Spleen (tissue), 7 donors: ENCODE measurements around the gene PRDX3.

Experiments
- POLR2AphosphoS5 ChIP-seq, 3 donors: sonication (generic); formaldehyde crosslinking; IDR thresholded peaks; one replicate each; pipeline ENCODE4 v1.5.1; 2017; ENCODE audit warnings: antibody characterized with exemption in 3 of 3
- TF ChIP-seq, protein P1 (sequence below), 11 experiments: fragments of 200-600 bp in 7 of 11; fragments of 450-650 bp in 4 of 11; sonication (generic) in 4 of 11; IDR thresholded peaks in 8 of 11; conservative IDR thresholded peaks in 3 of 11; 1 replicate in 7 of 11; 2 replicates in 4 of 11; pipeline versions ENCODE4 v1.4.0 to v1.8.0; 2016 to 2021; ENCODE audit warnings: antibody characterized with exemption in 11 of 11, inconsistent platforms in 4 of 11, mild to moderate bottlenecking in 1 of 11
- donor health status: DM: no; HTN: no; CAD: no; lungs with moderate emphysema.
- donor health status: DM: no; HTN: no; CAD: no.
- donor health status: DM: no; HTN: no; CAD: no.

GRCh38 chr10:119162452-119163092 is 16.0 kb downstream of the PRDX3 start:
- TF ChIP-seq POLR2AphosphoS5 (IDR thresholded peaks at IDR 0.05): no peak
- TF ChIP-seq, protein P1, sequence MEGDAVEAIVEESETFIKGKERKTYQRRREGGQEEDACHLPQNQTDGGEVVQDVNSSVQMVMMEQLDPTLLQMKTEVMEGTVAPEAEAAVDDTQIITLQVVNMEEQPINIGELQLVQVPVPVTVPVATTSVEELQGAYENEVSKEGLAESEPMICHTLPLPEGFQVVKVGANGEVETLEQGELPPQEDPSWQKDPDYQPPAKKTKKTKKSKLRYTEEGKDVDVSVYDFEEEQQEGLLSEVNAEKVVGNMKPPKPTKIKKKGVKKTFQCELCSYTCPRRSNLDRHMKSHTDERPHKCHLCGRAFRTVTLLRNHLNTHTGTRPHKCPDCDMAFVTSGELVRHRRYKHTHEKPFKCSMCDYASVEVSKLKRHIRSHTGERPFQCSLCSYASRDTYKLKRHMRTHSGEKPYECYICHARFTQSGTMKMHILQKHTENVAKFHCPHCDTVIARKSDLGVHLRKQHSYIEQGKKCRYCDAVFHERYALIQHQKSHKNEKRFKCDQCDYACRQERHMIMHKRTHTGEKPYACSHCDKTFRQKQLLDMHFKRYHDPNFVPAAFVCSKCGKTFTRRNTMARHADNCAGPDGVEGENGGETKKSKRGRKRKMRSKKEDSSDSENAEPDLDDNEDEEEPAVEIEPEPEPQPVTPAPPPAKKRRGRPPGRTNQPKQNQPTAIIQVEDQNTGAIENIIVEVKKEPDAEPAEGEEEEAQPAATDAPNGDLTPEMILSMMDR (IDR thresholded peaks at IDR 0.05 in 8 of 11, conservative IDR thresholded peaks at IDR 0.05 in 3 of 11): no peak
